Measurements from ENCODE around the gene CREB3L1. TPM values are rescaled to one million over a fixed set of nuclear protein-coding genes. Genes with fewer than 3 reads are reported as not detected.

CREB3L1 gene
- total RNA-seq, 6 experiments from 2014 or later, result 0.07 to 0.37 (median 0.24) TPM

DNA sequence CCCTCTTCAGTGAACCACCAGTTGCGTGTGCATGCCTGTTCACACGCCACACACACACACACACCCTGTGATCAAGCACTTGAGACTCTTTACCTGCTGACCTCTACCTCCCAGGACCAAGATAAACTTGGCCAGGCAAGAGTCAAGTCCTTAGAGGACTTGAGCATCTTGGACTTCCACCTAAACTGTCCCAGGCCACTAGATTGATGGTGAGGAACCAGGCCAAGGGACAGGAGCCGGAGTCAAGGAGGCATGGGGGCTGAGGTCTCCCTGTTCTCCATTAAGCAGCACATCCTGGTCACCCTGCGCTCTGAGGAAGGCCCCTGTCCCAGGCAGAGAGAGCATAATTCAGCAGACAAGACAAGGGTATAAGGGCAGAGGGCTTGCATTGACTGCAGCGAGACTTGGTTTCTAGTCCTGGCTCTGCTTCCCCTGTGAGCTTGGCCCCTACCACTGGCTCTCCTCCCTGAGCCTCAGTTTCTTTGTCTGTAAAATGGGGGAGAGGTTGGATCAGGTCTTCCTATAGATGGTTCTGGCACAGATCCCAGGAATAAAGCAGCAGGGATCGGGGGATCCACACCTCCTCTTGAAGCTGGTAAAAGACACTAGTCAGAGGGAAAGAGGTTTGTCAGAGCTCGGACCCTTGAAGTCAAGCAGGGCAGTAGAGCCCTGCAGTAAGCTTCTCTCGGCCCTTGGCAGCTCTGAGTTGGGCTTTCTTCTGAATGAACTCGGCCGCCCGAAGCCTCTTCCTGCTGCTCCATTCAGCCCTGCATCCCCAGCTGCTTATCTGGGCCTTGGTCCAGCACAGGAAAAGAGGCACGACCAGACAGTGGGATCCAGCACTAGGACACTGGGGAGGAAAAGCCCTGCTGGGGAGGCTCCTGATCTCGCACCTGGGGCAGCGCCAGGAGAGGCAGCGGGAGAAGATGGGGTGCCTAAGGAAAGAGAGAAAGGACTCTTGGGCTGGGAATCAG lies 2.0 kb downstream of the CREB3L1 start:
- H3K27me3 ChIP-seq, result peaks cover 0 to 22% of the 10 kb centered on the region in 2 donors
- H3K36me3 ChIP-seq, result no peaks in the 10 kb centered on the region
- TF ChIP-seq, protein P1, sequence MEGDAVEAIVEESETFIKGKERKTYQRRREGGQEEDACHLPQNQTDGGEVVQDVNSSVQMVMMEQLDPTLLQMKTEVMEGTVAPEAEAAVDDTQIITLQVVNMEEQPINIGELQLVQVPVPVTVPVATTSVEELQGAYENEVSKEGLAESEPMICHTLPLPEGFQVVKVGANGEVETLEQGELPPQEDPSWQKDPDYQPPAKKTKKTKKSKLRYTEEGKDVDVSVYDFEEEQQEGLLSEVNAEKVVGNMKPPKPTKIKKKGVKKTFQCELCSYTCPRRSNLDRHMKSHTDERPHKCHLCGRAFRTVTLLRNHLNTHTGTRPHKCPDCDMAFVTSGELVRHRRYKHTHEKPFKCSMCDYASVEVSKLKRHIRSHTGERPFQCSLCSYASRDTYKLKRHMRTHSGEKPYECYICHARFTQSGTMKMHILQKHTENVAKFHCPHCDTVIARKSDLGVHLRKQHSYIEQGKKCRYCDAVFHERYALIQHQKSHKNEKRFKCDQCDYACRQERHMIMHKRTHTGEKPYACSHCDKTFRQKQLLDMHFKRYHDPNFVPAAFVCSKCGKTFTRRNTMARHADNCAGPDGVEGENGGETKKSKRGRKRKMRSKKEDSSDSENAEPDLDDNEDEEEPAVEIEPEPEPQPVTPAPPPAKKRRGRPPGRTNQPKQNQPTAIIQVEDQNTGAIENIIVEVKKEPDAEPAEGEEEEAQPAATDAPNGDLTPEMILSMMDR (IDR thresholded peaks at IDR 0.05), result no peak
- no peak for TF ChIP-seq POLR2A (IDR thresholded peaks at IDR 0.05)
- no peaks in the 10 kb centered on the region for H3K9me3 ChIP-seq
- no peak overlapping the region for H3K4me3 ChIP-seq
- no peak overlapping the region for H3K27ac ChIP-seq
- H3K4me1 ChIP-seq, result peaks cover 0 to 35% (median 9%) of the 10 kb centered on the region in 4 donors
- DNase-seq, result no peak
- 58% methylated on average over 9 of the region's 15 CpGs for WGBS (ENCODE audit: insufficient coverage, low coverage, low lambda C conversion rate, missing lambda C conversion rate)
- ATAC-seq, result peak; percentile 30 to 68 (median 53)
- intact Hi-C loops (cut with DNase I), result no loop called here

DNA sequence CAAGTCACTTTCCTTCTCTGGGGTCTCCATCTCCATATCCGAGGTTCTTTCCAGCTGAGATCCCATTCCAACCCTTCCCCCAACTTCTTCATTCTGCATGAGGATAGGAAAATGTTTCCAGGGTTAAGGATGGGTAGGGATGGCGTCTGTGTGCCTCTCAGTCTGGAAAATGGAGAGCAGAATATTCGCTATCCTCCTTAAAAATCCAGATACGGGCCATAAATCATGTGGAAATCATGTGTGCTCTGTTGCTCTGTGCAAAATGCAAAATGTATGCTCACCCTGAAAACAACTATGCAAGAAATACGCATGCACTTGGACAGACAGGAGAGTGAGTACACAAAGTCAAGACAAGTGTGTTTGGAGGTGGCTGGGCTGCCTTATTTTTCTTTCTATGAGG lies 3.2 kb downstream of the CREB3L1 start:
- no peak overlapping the region for H3K27ac ChIP-seq
- H3K4me3 ChIP-seq, result no peak overlapping the region

DNA sequence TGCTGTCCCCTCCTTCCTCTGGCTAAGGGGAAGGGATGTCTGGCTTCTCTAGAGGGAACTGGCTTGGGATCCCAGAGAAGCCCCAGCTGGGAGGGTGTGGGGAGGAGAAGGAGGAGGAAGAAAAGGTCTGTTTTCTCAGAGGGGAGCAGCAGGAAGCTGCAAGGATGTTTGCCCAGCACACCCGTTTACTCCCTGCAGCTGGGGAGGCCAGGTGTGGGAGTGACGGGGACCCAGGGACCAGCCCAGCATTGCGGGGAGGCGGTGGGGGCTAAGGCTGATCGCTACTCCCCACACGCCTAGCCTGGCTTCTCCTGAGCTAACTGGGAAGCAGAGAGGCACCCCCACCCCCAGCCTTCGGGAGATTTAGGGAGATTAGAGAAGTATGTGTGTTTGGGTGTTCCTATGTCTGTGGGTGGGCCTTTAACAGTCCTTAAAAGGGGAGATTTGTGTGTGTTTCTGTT lies 3.9 kb downstream of the CREB3L1 start:
- ATAC-seq (peak in 1 of 4 donors; percentile 7), DNase-seq (no peak)
- 24% methylated on average over 5 of the region's 7 CpGs for WGBS (ENCODE audit: insufficient coverage, low coverage, low lambda C conversion rate, missing lambda C conversion rate)
- TF ChIP-seq POLR2A (IDR thresholded peaks at IDR 0.05), result no peak
- TF ChIP-seq, protein P1 (IDR thresholded peaks at IDR 0.05), result no peak
- Histone ChIP-seq H3K9me3 (no peaks in the 10 kb centered on the region), H3K36me3 (no peaks in the 10 kb centered on the region), H3K4me3 (no peak overlapping the region), H3K4me1 (peaks cover 0 to 16% (median 2%) of the 10 kb centered on the region in 4 donors), H3K27me3 (peaks cover 0 to 22% of the 10 kb centered on the region in 2 donors), H3K27ac (no peak overlapping the region)
- intact Hi-C loops (cut with DNase I), result no loop called here

More for the DNA sequence above, 3.2 kb downstream of the CREB3L1 start:
- 54% methylated on average over 5 of the region's 5 CpGs for WGBS (ENCODE audit: insufficient coverage, low coverage, low lambda C conversion rate, missing lambda C conversion rate)
- TF ChIP-seq, protein P1 (IDR thresholded peaks at IDR 0.05), result no peak
- ATAC-seq (no peak), DNase-seq (no peak)
- Histone ChIP-seq H3K36me3 (no peaks in the 10 kb centered on the region), H3K27me3 (peaks cover 0 to 22% of the 10 kb centered on the region in 2 donors), H3K9me3 (no peaks in the 10 kb centered on the region), H3K4me1 (peaks cover 0 to 23% (median 5%) of the 10 kb centered on the region in 4 donors)
- intact Hi-C loops (cut with DNase I), result no loop called here

DNA sequence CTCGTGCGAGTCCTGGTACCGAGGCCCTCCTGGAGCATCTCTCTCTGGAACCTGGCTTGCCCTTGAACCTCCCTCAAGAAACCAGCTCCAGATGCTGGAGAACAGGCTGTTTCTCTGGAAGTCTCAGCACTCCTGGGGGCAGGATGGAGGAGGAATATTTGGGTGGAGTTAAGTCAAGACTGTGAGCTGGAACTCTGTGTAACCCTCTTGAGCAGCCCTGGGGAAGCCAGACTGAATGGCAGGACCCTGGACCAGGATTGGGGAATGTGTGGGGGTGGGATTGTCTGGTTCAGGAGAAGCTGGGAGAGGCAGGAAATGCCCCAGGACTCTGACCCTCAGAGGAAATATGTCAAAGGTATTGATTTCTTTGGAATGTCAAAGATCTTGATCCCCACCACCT lies 7.7 kb downstream of the CREB3L1 start:
- Histone ChIP-seq H3K4me3 (no peak overlapping the region), H3K27me3 (no peaks in the 10 kb centered on the region), H3K36me3 (no peaks in the 10 kb centered on the region), H3K27ac (no peak overlapping the region), H3K9me3 (no peaks in the 10 kb centered on the region), H3K4me1 (no peaks in the 10 kb centered on the region)
- no CpG with 5 or more reads among the region's 3 CpGs for WGBS (ENCODE audit: insufficient coverage, low coverage, low lambda C conversion rate, missing lambda C conversion rate)
- no peak for ATAC-seq
- DNase-seq, result no peak
- no peak for TF ChIP-seq POLR2A (IDR thresholded peaks at IDR 0.05)
- TF ChIP-seq, protein P1 (IDR thresholded peaks at IDR 0.05), result no peak
- intact Hi-C loops (cut with DNase I), result no loop called here

Measured in right lobe of liver (tissue), 6 donors.